Pancreas (tissue), 10 donors: Measurements from ENCODE around the gene SLC8A2. TPM values are rescaled to one million over a fixed set of nuclear protein-coding genes. Genes with fewer than 3 reads are reported as not detected.

Experiments
- ATAC-seq, 4 donors: fragments of 200-7000 bp; cut with Tn5 transposase; one replicate each; pipeline versions ENCODE4 v1.8.0 to v1.9.1; 2020; ENCODE audit warnings: mild to moderate bottlenecking in 4 of 4, moderate library complexity in 4 of 4
- DNase-seq, 6 donors: peaks; one replicate each; pipeline ENCODE4 v3.0.0-alpha.2; 2020
- FAIRE-seq: peaks from 2 replicates; lab custom pipeline; 2012; peaks lifted over from hg19 to GRCh38; lab: Jason Lieb, UNC
- H3K27ac ChIP-seq, 4 donors: fragments of 200-600 bp; sonication (generic); 1 replicate in 3 of 4; 2 replicates in 1 of 4; pipeline versions ENCODE4 v1.5.0 to v1.8.0; 2020
- H3K27me3 ChIP-seq, 4 donors: fragments of 200-600 bp; one replicate each; pipeline ENCODE4 v1.8.0; 2021
- H3K36me3 ChIP-seq, 3 donors: fragments of 200-600 bp; sonication (generic) in 1 of 3; one replicate each; pipeline versions ENCODE4 v1.5.0 to v1.8.0; 2020 to 2021
- H3K4me1 ChIP-seq, 3 donors: fragments of 200-600 bp; one replicate each; pipeline ENCODE4 v1.8.0; 2021
- H3K4me3 ChIP-seq, 4 donors: fragments of 200-600 bp; sonication (generic) in 2 of 4; one replicate each; pipeline versions ENCODE4 v1.5.0 to v1.8.0; 2020 to 2021
- H3K9me3 ChIP-seq, 4 donors: fragments of 200-600 bp; one replicate each; pipeline ENCODE4 v1.8.0; 2021
- WGBS, 2 donors: extraction: QIAGEN DNeasy Blood & Tissue Kit; methylation state at CpG; one replicate each; pipeline ENCODE4 v1.1.7; 2013; 5-methylcytosine and 5-hydroxymethylcytosine counted together
- intact Hi-C, 3 donors: fragments of 100-400 bp; cut with DNase I; formaldehyde crosslinking; loops; one replicate each; pipeline versions ENCODE4 v1.11.1 to v1.14.2; 2022
- polyA plus RNA-seq, 2 donors: library from polyadenylated mRNA; stranded (reverse); fragments of 200-250 nt; gene quantifications; one replicate each; pipeline ENCODE4 v1.2.3, GENCODE V29; 2013
- total RNA-seq, 6 donors: library from RNA; stranded (reverse); fragmentation: NEBNext Ultra II Directional in 4 of 6; extraction: Animal tissue kit (Norgen Biotek cat#: 25700) in 4 of 6; gene quantifications; one replicate each; pipeline versions ENCODE4 v1.2.1 to v1.2.4, GENCODE V29; 2021 to 2023
- TF ChIP-seq, protein P1 (sequence below), 4 donors: fragments of 200-600 bp; sonication (generic) in 3 of 4; IDR thresholded peaks; one replicate each; pipeline versions ENCODE4 v1.5.0 to v1.8.0; 2021; ENCODE audit warnings: antibody characterized with exemption in 4 of 4
- donor health status: healthy with polysubstance abuse.
- donor health status: DM: no; HTN: no; CAD: no; lungs with moderate emphysema.
- donor health status: DM: no; HTN: no; CAD: no.
- donor health status: control.
- donor health status: control.
- donor health status: Bipolar disorder and iron deficiency.
- donor health status: DM: yes; HTN: yes; CAD: no.
- donor health status: DM: no; HTN: no; CAD: no.
- donor health status: DM: no; HTN: no; CAD: no.
- donor health status: DM: yes; HTN: yes; CAD: no.

Gene SLC8A2
- total and polyA plus RNA-seq, 8 donors = 2.6 to 8.3 (median 6.3) TPM

DNA sequence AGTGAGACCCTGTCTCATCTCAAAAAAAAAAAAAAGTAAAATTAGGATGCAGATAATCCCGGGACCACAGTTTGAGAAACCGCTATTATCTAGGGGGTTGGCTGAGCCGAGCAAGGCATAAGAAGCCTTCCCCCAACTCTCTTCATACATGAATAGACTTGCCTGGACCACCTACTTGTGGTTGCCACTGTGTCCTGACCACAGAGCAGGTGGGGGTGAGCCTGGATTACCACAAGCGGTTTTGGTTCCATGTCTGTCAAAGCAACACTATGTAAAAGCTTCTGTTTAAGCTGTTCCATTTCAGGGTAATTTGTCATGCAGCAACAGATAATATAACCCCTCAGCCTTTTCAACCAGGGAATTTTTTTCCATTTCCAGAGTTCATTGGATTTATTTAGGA lies 46.4 kb upstream of the SLC8A2 start:
- ATAC-seq (no peak), DNase-seq (no peak), FAIRE-seq (no peak)
- TF ChIP-seq, protein P1, sequence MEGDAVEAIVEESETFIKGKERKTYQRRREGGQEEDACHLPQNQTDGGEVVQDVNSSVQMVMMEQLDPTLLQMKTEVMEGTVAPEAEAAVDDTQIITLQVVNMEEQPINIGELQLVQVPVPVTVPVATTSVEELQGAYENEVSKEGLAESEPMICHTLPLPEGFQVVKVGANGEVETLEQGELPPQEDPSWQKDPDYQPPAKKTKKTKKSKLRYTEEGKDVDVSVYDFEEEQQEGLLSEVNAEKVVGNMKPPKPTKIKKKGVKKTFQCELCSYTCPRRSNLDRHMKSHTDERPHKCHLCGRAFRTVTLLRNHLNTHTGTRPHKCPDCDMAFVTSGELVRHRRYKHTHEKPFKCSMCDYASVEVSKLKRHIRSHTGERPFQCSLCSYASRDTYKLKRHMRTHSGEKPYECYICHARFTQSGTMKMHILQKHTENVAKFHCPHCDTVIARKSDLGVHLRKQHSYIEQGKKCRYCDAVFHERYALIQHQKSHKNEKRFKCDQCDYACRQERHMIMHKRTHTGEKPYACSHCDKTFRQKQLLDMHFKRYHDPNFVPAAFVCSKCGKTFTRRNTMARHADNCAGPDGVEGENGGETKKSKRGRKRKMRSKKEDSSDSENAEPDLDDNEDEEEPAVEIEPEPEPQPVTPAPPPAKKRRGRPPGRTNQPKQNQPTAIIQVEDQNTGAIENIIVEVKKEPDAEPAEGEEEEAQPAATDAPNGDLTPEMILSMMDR (IDR thresholded peaks at IDR 0.05) = no peak
- intact Hi-C loops = loop anchor here in 2 of 3 donors (5.0 to 10.0 kb wide), 3 partner anchors 81 to 179 kb away; no protein-coding TSS in a partner anchor
- no peak overlapping the region for H3K27ac ChIP-seq
- no peaks in the 10 kb centered on the region for H3K9me3 ChIP-seq
- H3K36me3 ChIP-seq = no peaks in the 10 kb centered on the region
- 54 to 72% methylated on average over 4 of the region's 4 CpGs for WGBS, 2 donors
- peaks cover 0 to 5% (median 5%) of the 10 kb centered on the region in 3 donors for H3K4me1 ChIP-seq
- H3K27me3 ChIP-seq = no peaks in the 10 kb centered on the region
- H3K4me3 ChIP-seq = no peak overlapping the region

DNA sequence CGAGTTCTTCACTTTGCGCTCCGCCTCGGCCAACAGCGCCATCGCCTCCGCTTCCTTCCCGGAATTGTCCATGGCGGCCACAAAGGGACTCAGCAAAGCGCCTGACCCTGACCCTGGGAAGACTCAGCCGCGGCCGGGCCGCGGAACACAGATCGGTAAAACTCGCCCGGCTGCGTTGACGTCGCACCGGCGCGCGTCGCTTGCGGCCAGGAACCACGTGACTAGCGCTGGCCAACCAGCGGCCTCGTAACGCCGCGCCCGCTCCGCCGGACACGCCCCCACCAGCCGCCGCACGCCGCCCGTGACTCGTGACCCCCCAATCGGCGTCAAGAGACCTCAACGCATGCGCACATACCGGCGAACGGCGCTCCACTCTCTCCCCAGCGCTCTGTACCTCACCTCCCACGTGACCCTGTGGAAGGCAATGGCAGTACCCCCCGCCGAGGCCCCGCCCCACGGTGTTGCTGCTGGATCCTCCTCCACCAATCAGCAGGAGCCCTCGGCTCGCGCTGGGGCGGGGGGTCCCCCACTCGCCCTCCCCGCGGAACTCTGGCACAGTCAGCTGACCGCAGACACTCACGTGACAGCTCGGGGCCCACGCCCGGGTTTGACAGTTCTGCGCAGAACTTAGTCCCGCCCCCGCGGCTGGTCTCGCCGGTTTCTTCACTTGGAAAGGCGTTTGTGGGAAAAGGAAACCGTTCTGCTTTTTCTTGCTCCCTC lies 43.3 kb upstream of the SLC8A2 start, which contains the start of gene NAPA:
Gene NAPA, minus strand, starts transcription at position 195 of the 720 bp plus-strand sequence. Its CDS starts 123 bp downstream, at position 72.
- H3K4me3 ChIP-seq = peak within 1 kb of the TSS; percentile 80 to 95 (median 92)
- no peaks in the 10 kb centered on the region for H3K27me3 ChIP-seq
- peak within 1 kb of the TSS; percentile 92 to 97 (median 94) for H3K27ac ChIP-seq
- intact Hi-C loops = loop anchor here in 2 of 3 donors (5.0 to 10.0 kb wide), 3 partner anchors 78 to 182 kb away; no protein-coding TSS in a partner anchor
- H3K9me3 ChIP-seq = no peaks in the 10 kb centered on the region
- DNase-seq (peak; percentile 99 to 100 (median 100)), ATAC-seq (peak; percentile 89 to 94 (median 90)), FAIRE-seq (peak; percentile 97)
- peaks cover 19 to 30% (median 29%) of the 10 kb centered on the region in 3 donors for H3K4me1 ChIP-seq
- 0 to 1% methylated on average over 69 to 78 of the region's 78 CpGs for WGBS, 2 donors
- H3K36me3 ChIP-seq = no peaks in the 10 kb centered on the region
- TF ChIP-seq, protein P1 (IDR thresholded peaks at IDR 0.05) = no peak

DNA sequence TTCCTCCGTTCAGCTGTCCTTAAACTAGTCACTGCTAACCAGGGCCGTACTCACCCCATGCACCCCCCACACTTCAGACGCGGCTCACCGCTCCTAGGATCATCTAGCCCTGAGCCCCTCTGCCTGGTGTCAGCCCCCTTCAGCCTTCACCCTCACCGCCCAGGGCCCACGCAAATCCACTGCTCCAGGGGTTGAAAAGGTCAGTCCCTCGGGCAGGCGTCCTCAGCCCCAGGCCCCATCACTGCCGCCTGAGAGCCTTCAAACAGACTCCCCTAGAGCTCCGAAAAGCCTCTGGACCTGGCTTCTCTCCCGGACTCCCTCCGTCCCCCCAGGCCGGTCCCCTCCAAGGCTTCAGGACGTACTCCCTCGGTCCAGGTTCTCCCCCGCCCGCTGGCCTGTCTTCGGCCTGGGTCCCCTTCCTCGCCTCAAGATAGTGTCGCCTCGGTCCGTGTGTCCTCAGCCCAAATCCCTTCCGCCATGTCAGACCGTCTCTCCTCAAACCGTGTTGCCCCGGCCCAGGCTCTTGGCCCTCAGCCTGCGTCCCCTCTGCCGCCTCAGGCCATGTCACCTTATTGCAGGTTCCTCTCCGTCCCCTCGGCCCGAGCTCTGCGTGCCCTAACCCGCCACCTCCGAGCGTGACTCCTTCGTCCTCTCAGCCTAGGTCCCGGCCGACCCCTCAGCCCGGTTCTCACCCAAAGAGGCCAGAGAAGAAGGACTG lies 42.6 kb upstream of the SLC8A2 start:
- H3K9me3 ChIP-seq = no peaks in the 10 kb centered on the region

DNA sequence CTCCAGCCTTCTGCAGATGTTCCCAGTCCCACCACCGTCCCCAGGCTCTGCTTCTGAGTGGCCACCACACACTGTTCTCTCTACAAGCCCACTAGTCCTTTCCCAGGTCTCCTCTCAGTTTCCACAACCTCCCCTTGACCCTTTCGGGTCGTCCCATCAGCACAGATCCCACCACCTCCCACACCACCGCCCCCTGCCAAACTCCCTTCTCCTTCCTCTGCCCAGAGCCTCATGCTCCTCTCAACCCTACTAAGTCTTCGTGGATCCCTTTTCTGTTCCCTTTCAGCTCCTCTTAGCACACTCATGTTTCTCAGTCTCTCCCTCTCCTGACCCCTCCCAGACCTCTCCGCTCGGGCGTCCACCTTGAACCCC lies 41.2 kb upstream of the SLC8A2 start:
- H3K4me1 ChIP-seq = peaks cover 39 to 50% (median 47%) of the 10 kb centered on the region in 3 donors
- FAIRE-seq = no peak

More for the DNA sequence above, 42.6 kb upstream of the SLC8A2 start:
- Histone ChIP-seq H3K27ac (peak overlapping the region; percentile 92 to 97 (median 94)), H3K36me3 (no peaks in the 10 kb centered on the region), H3K4me3 (peak overlapping the region; percentile 80 to 95 (median 92)), H3K27me3 (no peaks in the 10 kb centered on the region), H3K4me1 (peaks cover 26 to 37% (median 36%) of the 10 kb centered on the region in 3 donors)
- 1% methylated on average over 40 of the region's 40 CpGs for WGBS, 2 donors
- FAIRE-seq = no peak
- ATAC-seq = no peak
- intact Hi-C loops = loop anchor here in 1 of 3 donors (10.0 kb wide), 1 partner anchor 80 kb away; no protein-coding TSS in a partner anchor
- TF ChIP-seq, protein P1 (IDR thresholded peaks at IDR 0.05) = no peak
- DNase-seq = no peak

More for the DNA sequence above, 41.2 kb upstream of the SLC8A2 start:
- Histone ChIP-seq H3K36me3 (no peaks in the 10 kb centered on the region), H3K9me3 (no peaks in the 10 kb centered on the region), H3K4me3 (peak overlapping the region in 3 of 4 donors; percentile 12 to 90 (median 80)), H3K27ac (peak overlapping the region; percentile 62 to 95 (median 81)), H3K27me3 (no peaks in the 10 kb centered on the region)
- ATAC-seq = no peak
- intact Hi-C loops = loop anchor here in 1 of 3 donors (10.0 kb wide), 1 partner anchor 78 kb away; no protein-coding TSS in a partner anchor
- 8 to 13% methylated on average over 8 of the region's 8 CpGs for WGBS, 2 donors
- DNase-seq = no peak
- TF ChIP-seq, protein P1 (IDR thresholded peaks at IDR 0.05) = no peak
